Measurements from ENCODE around the gene HSD17B4. TPM values are rescaled to one million over a fixed set of nuclear protein-coding genes. Genes with fewer than 3 reads are reported as not detected.

The HSD17B4 gene
- total RNA-seq, 1 experiment from 2014 or later, result 163 TPM

GRCh38 chr5:119453040-119453373, 710 bp downstream of the HSD17B4 start:
- Mint-ChIP-seq H3K36me3 (ENCODE audit: insufficient read depth, unreplicated experiment) (peaks cover 10% of the 10 kb centered on the region), H3K4me1 (ENCODE audit: insufficient read depth, unreplicated experiment) (peaks cover 13% of the 10 kb centered on the region), H3K9me3 (ENCODE audit: unreplicated experiment) (peaks cover 7% of the 10 kb centered on the region), H3K27ac (ENCODE audit: low read depth, unreplicated experiment) (peak overlapping the region; percentile 82), H3K27me3 (ENCODE audit: insufficient read depth, unreplicated experiment) (no peaks in the 10 kb centered on the region), H3K4me3 (ENCODE audit: unreplicated experiment) (peak overlapping the region; percentile 87)
- TSS peak; percentile 53 for BruUV-seq (replicated peaks)
- TF ChIP-seq, protein P1, sequence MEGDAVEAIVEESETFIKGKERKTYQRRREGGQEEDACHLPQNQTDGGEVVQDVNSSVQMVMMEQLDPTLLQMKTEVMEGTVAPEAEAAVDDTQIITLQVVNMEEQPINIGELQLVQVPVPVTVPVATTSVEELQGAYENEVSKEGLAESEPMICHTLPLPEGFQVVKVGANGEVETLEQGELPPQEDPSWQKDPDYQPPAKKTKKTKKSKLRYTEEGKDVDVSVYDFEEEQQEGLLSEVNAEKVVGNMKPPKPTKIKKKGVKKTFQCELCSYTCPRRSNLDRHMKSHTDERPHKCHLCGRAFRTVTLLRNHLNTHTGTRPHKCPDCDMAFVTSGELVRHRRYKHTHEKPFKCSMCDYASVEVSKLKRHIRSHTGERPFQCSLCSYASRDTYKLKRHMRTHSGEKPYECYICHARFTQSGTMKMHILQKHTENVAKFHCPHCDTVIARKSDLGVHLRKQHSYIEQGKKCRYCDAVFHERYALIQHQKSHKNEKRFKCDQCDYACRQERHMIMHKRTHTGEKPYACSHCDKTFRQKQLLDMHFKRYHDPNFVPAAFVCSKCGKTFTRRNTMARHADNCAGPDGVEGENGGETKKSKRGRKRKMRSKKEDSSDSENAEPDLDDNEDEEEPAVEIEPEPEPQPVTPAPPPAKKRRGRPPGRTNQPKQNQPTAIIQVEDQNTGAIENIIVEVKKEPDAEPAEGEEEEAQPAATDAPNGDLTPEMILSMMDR (IDR thresholded peaks at IDR 0.05; ENCODE audit: unreplicated experiment), result no peak
- intact Hi-C loops (cut with micrococcal nuclease), result no loop called here
- POLR2A ChIA-PET, result interaction anchor here (0.7 to 3.6 kb wide), 15 partner anchors 10 to 465 kb away, joined by 3 to 41 read pairs (median 6); partner anchors contain the start of genes DMXL1, DTWD2 and TNFAIP8
- DNase-seq (ENCODE audit: unreplicated experiment), result no peak
- CTCF ChIA-PET, result interaction anchor here (0.6 to 2.6 kb wide), 9 partner anchors 9 to 465 kb away, joined by 3 to 13 read pairs (median 5); partner anchors contain the start of gene DTWD2

DNA sequence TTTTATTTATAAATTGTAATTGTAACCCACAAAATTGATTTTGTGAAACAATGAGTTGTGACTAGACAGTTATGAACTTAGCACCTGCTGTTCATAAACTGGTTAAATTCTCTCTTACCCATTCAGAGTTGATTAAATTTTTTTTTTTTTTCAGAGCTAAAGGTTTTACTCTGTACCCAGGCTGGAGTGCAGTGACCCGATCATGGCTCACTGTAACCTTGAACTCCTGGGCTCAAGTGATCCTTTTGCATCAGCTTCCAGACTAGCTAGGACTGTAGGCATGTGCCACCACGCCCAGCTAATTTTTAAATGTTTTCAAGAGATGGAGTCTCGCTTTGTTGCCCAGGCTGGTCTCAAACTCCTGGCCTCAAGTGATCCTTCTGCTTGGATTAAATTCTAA, 1.9 kb downstream of the HSD17B4 start:
- H3K27me3 Mint-ChIP-seq (ENCODE audit: insufficient read depth, unreplicated experiment), result no peaks in the 10 kb centered on the region
- intact Hi-C loops (cut with micrococcal nuclease), result no loop called here
- TF ChIP-seq, protein P1 (IDR thresholded peaks at IDR 0.05; ENCODE audit: unreplicated experiment), result no peak
- CTCF ChIA-PET, result interaction anchor here (1.0 to 2.6 kb wide), 5 partner anchors 8 to 381 kb away, joined by 4 to 13 read pairs (median 7); no protein-coding TSS in a partner anchor
- POLR2A ChIA-PET, result interaction anchor here (0.6 to 3.6 kb wide), 7 partner anchors 9 to 130 kb away, joined by 3 to 41 read pairs (median 16); no protein-coding TSS in a partner anchor
- no peak overlapping the region for H3K27ac Mint-ChIP-seq (ENCODE audit: low read depth, unreplicated experiment)
- peaks cover 7% of the 10 kb centered on the region for H3K9me3 Mint-ChIP-seq (ENCODE audit: unreplicated experiment)
- BruUV-seq (replicated peaks), result no TSS peak
- DNase-seq (ENCODE audit: unreplicated experiment), result no peak
- H3K4me1 Mint-ChIP-seq (ENCODE audit: insufficient read depth, unreplicated experiment), result peaks cover 13% of the 10 kb centered on the region
- peaks cover 14% of the 10 kb centered on the region for H3K36me3 Mint-ChIP-seq (ENCODE audit: insufficient read depth, unreplicated experiment)
- peak overlapping the region; percentile 87 for H3K4me3 Mint-ChIP-seq (ENCODE audit: unreplicated experiment)

DNA sequence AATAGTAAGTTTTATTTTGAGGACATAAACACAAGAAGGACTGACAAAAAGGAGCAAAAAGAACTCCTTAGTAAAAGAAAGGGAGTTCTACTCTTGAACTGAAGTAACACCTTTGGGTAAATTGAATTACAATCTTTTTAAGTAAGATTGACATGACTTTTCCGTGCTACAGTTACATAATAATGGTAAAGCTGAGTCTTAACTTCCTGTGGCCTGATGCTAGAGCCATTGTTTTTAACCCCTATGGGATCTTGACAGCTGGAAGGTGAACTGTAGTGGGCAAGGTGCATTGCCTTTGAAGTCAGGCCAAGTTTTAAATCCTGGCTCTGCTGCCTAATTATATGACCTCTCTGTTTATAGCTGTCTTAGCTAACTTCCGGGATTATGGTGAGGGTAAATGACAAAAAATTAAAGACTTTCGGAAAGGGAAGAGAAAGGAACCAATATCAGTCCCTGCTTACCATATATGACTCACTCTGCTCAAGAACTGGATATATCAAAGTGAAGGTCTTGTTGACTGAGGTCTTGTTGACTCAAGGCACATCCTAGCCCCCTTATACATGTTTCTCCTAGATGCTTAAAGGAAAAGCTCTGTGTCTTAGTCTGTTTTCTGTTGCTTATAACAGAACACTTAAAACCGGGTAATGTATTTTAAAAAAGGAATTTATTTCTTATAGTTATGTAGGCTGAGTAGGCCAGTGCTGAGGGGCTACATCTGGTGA, 6.8 kb downstream of the HSD17B4 start:
- DNase-seq (ENCODE audit: unreplicated experiment), result no peak
- Mint-ChIP-seq H3K4me3 (ENCODE audit: unreplicated experiment) (no peak overlapping the region), H3K9me3 (ENCODE audit: unreplicated experiment) (no peaks in the 10 kb centered on the region), H3K27me3 (ENCODE audit: insufficient read depth, unreplicated experiment) (no peaks in the 10 kb centered on the region), H3K36me3 (ENCODE audit: insufficient read depth, unreplicated experiment) (peaks cover 32% of the 10 kb centered on the region), H3K27ac (ENCODE audit: low read depth, unreplicated experiment) (no peak overlapping the region), H3K4me1 (ENCODE audit: insufficient read depth, unreplicated experiment) (peaks cover 6% of the 10 kb centered on the region)
- ChIA-PET POLR2A (interaction anchor here (0.6 to 1.0 kb wide), 3 partner anchors 12 to 88 kb away, joined by 3 to 6 read pairs (median 3); no protein-coding TSS in a partner anchor), CTCF (interaction anchor here (0.6 to 1.5 kb wide), 5 partner anchors 11 to 999 kb away, joined by 3 to 7 read pairs (median 4); partner anchors contain the start of gene DTWD2)
- BruUV-seq (replicated peaks), result no TSS peak
- TF ChIP-seq, protein P1 (IDR thresholded peaks at IDR 0.05; ENCODE audit: unreplicated experiment), result no peak
- intact Hi-C loops (cut with micrococcal nuclease), result no loop called here

DNA sequence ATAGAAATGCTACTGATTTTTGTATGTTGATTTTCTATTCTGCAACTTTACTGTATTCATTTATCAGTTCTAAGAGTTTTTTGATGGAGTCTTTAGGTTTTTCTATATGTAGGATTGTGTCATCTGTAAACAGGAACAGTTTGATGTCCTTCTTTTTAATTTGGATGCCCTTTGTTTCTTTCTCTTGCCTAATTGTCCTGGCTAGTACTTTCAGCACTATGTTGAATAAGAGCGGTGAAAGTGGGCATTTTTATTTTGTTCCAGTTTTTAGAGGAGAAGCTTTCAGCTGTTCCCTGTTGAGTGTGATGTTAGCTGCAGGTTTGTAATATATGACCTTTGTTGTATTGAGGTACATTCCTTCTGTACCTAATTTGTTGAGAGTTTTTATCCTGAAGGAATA, 13.3 kb downstream of the HSD17B4 start:
- Mint-ChIP-seq H3K4me1 (ENCODE audit: insufficient read depth, unreplicated experiment) (peaks cover 4% of the 10 kb centered on the region), H3K9me3 (ENCODE audit: unreplicated experiment) (peaks cover 33% of the 10 kb centered on the region), H3K27ac (ENCODE audit: low read depth, unreplicated experiment) (no peak overlapping the region), H3K4me3 (ENCODE audit: unreplicated experiment) (no peak overlapping the region), H3K36me3 (ENCODE audit: insufficient read depth, unreplicated experiment) (peaks cover 30% of the 10 kb centered on the region), H3K27me3 (ENCODE audit: insufficient read depth, unreplicated experiment) (no peaks in the 10 kb centered on the region)
- ChIA-PET POLR2A (interaction anchor here (0.7 to 1.2 kb wide), 3 partner anchors 11 to 13 kb away, joined by 3 to 5 read pairs (median 3); no protein-coding TSS in a partner anchor), CTCF (interaction anchor here (1.5 kb wide), 1 partner anchor 53 kb away, joined by 7 read pairs; no protein-coding TSS in a partner anchor)
- DNase-seq (ENCODE audit: unreplicated experiment), result no peak
- intact Hi-C loops (cut with micrococcal nuclease), result no loop called here
- TF ChIP-seq, protein P1 (IDR thresholded peaks at IDR 0.05; ENCODE audit: unreplicated experiment), result no peak
- no TSS peak for BruUV-seq (replicated peaks)
